HG03159 (cell line): ENCODE measurements around the gene GNAI2.
"Not testable (repeated sequence)": the region's sequence is repeated elsewhere in the genome, so short reads cannot be mapped to it uniquely, and the experiment has no call there.

Source experiments
- ATAC-seq: cut with Tn5 transposase; IDR thresholded peaks from one replicate; pipeline ENCODE4 v1.9.1; 2021; ENCODE audit warnings: mild to moderate bottlenecking, moderate library complexity; ENCODE audit not compliant: unreplicated experiment

GNAI2 gene

GRCh38 chr3:50224639-50225038 lies 11.4 kb upstream of the GNAI2 start:
- ATAC-seq: no peak

- no peak for ATAC-seq
These were observed 9.1 kb upstream of the GNAI2 start for GRCh38 chr3:50226888-50227389.

DNA sequence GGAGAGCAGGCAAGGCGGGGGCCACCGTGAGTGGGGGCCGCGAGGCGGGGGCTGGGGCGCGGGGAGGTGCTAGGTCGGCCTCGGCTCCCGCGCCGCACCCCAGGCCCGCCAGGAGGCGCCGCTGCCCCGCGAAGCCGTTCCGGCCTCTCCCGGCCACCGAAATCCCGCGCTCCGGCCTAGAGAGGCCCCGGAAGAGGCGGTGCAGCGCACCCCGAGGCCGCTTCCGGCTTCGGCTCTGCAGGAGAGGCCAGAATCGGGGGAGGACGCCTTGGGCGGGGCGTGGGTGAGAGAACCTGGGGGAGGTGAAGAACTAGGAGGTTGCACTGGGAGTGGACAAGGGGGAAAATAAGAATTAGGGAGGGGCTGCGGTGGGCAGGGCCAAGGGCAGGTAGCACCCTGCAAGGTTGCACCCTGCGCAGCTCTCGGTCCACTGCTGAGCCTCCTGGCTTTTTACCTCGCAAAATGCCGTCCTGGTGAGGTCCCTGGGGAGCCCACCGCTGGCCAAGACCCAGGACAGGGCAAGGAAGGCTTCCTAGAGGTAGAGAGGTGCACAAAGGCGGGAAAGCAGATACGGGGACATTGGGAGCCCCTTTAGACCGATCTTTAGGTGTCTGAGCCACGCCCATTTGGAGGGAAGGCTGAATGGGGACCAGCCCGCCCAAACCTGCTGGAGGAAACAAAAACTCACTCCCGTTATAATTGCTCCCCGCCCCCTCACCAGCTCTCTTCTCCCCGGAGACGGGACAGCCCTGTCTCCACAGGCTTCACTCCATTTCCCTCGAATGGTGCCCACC lies 8.4 kb upstream of the GNAI2 start:
- ATAC-seq: peak; percentile 74

GRCh38 chr3:50228184-50228763 lies 7.7 kb upstream of the GNAI2 start:
- not testable (repeated sequence) for ATAC-seq

DNA sequence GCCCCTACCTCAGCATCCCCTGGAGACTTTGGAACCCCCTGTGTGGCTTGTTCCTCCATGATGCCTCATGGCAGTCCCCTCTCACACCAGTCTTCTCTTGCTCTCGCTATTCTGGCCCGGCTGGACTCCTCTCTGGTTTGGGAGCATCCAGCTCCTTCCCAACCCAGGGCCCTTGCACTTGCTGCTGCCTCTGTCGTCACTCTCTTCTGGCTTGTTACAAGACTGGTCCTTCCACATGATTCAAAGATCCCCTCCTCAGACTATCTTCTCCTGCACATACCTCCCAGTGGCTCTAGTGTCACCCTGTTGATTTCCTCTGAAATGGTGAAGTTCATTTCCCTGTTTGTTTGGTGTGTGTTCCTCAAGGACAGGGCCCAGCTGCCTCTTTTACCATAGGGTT lies 6.5 kb upstream of the GNAI2 start:
- no peak for ATAC-seq

DNA sequence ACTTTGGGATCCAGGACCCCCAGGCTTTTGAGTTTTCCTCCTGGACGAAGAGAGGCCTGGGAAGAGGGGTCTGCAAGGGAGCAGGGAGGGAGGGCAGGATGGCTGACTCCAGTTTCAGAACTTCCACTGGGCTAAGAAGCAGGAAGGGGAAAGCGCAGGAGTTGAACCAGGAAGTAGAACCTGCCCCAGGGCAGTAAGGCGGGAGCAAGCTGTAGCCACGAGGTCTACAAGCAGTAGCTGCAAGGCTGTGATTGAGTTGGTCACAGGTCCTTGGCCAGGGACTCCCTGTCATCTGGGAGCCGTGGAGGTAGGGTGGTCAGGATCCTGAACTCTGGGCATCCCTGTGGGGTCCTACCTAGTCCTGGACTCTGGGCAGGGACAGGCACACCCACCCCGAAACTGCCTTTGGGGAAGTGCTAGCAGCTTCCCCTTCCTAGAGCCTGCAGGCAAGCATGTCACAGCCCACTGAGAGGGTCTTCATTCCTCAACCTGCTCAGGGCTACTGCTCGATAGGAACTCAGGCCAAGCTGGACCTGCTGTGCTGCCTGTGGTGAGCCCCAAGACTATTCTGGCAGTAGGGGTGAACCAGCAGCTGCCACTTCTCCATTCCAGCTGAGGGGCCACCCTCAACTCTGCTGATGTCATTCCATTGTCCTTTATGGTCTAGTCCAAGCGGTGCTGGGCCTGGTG lies 5.8 kb upstream of the GNAI2 start:
- no peak for ATAC-seq

- ATAC-seq: no peak
These were observed 5.2 kb upstream of the GNAI2 start for GRCh38 chr3:50230794-50231125.

GRCh38 chr3:50231581-50231980 lies 4.4 kb upstream of the GNAI2 start:
- ATAC-seq: no peak

- no peak for ATAC-seq
These were observed 3.7 kb upstream of the GNAI2 start for GRCh38 chr3:50232303-50232702.

DNA sequence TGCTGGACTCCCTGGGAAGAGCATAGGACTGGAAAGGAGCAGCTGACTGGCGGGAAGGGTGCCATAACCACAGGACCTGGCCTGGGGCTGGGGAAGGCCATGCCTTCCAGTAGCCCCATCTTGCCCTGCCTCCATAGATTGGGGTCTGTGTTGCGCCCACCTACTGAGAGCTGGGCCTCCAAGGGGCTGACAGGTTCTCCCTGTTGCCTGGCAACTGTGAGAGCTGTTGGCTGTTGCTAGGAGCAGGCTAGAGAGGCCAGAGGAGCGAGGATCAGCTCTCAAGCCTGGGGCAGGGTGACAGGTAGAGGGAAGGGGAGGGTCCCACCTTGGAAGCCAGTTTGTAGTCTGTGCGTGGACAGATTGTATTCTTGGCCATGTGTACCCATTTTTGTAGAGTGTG lies 2.8 kb upstream of the GNAI2 start:
- no peak for ATAC-seq

DNA sequence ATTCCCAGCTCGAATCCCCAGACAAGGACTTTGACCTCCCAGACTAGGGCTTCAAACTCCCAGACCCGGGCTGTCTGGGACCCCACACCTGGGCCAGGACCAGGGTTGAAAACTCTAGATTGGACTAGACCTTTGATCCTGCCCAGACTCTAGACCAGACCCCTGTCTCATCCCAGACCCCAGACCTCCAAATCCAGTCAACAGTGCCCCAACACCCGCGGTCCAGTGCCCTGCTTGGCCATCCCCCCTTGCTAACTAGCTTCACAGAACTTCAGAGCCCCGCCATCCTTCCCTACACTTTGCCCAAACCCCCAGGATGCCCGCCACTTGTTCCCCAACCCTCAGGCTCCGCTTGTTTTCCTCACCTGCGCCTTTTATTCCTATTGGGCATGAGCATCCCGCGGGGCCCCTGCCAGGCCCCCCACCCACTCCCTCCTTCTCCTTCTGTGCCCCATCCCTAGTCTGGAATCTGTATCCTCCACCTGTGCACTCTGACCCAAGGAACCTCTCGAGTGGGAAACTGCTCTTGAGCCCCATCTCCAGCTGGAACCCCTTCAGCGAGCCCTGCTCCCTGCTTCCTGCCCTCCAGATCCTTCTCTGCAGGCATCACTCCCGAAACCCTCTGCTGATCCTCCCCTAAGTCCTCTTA lies 604 bp downstream of the GNAI2 start:
- ATAC-seq: no peak

DNA sequence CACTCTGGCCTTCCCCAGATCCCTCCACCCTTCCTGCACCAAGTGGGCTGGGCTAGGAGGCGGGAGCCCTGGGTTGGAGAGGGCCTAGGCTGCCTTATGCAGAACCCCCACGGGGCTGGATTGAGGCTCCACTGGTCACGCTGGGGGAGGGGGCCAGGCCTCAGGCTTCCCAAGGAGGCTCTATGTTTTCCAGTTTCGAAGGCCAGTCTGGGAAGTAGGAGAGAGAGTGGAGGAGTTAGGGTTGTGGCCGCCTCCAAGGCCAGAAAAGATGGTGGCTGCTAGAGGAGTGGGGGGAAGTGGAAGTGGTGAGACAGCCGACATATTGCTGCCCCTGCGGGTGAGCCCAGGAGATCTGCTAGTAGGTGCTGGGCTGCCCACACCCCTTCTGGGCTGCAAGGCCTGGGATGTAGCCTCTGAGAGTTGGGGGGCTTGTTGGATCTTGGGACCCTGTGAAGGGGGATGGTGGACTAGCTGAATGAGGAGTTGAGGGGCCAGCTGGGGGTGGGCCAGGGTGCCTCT lies 1.2 kb downstream of the GNAI2 start:
- no peak for ATAC-seq

DNA sequence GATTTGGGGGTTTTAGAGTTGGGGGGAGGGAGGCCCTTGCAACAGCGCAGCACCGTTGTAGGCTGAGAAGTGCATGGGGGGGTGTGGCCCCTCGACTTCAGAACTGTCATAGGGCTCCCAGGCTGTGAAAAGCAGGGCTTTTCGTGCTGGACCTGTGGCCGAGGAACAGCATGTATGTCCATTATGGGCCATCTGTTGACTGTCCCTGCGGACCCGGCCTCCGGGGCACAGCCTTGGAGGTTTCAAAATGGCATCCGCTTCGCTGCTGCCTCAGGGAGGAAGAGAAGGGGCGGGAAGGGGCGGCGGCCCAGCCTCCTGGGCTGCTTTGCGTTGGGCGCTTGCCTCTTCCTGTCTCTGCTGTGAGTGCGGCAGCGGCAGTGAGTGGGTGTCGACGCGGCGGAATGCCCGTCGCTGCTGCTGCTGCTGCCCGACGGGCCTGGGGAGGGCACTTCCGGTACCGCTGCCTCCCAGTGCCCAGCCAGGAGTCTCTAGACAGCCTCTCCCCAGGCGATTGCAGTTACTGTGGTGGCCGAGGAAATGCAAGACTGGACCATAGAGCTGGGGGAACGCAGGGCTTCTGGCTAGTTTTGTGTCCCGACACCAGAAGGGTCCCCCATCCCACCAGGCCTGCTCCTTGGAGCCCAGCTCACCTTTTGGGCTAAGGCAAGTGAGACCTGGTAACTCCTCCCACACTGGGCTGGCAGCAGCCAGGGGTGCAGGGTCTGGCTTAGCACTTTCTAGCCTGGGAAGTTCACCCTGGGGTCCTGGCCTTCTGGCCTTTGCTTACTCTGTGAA lies 1.9 kb downstream of the GNAI2 start:
- peak; percentile 26 for ATAC-seq

- no peak for ATAC-seq
These were observed 2.6 kb downstream of the GNAI2 start for GRCh38 chr3:50238549-50239026.

DNA sequence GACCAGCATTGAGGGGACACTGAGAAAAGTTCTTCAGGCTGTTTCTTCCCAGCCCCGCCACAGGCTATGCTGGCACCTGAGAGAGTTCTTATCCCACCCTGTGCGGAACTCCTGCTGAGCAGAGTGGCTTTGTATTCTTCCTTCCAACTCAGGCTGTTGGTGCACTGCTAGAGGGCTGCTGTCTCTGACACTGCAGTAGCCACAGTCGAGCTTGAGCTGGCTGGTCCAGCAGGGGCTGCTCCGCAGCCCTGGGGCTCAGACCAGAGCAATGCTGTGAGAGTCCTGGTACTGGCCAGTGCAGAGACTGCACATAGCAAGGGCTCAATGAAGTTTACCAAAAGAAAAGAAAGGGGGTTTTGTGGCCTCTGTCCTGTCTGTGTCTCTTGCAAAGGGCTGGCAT lies 3.6 kb downstream of the GNAI2 start:
- ATAC-seq: no peak

GRCh38 chr3:50241163-50241562 lies 5.2 kb downstream of the GNAI2 start:
- no peak for ATAC-seq

DNA sequence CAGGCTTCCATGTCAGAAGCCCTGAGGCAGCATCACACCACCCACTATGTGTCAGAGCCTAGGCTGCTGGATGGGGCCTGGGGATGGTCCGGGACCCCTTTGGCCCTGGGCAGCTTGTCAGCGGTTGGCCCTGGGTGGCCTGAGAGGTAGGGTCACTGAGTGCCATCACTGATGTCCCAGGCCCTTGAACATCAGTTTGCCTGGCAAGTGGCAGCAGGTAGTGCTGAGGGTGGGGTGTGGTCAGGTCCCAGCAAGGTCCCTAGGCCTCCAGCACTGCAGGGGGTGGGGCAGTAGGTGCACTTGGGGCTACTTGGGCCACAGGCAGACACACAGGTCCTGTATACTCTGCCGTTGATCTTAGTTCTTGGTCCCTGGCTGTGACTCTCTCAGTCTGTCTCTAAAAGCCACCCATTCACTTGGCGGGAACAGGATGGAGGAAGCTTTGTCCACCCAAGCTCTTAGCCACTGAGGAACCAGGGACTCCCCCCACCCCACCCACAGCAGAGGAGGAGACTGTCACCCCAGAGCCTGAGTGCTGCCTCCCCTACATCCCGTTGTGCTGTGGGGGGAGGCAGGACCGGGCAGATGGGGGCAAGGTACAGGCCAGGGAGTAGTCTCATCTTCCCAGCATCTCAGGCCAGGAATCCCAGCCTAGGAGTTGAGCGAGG lies 5.8 kb downstream of the GNAI2 start:
- no peak for ATAC-seq

GRCh38 chr3:50242381-50242770 lies 6.4 kb downstream of the GNAI2 start:
- ATAC-seq: no peak

- no peak for ATAC-seq
These were observed 7.0 kb downstream of the GNAI2 start for GRCh38 chr3:50242851-50243542.
